Brain pericyte (primary cell): Measurements from ENCODE around the gene COL19A1.
A peak's percentile ranks its signal among the peaks of the same experiment; 100 is the strongest.
"Not testable (repeated sequence)": the region's sequence is repeated elsewhere in the genome, so short reads cannot be mapped to it uniquely, and the experiment has no call there.

Experiments used
- DNase-seq: peaks from one replicate; pipeline ENCODE4 v3.0.0-alpha.2; 2012; ENCODE audit warnings: low read depth, low spot score

COL19A1 gene

DNA sequence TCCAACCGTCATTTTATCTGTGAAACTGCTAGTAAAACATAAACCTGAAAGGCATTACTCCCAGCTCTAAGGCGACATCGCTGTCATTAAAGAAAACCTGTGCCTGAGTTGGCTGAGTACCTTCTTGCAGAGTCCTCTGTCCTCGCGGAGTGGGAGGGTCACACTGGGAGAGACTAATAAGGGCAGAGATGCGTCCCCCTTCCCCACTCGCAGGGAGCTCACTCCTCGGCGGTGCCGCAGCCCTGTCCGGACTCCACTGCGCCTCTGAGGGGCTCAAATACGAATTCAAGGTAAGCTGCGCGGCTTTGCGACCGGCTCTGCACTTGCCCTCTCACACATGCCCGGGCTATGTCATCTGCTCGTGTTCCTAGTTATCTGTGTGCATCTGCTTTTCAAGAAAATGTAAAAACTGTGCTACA, at the start of gene COL19A1:
COL19A1 (plus strand) TSS at position 206 of the 419 bp plus-strand sequence. CDS start 13,012 bp downstream, outside the sequence.
- no peak for DNase-seq

DNA sequence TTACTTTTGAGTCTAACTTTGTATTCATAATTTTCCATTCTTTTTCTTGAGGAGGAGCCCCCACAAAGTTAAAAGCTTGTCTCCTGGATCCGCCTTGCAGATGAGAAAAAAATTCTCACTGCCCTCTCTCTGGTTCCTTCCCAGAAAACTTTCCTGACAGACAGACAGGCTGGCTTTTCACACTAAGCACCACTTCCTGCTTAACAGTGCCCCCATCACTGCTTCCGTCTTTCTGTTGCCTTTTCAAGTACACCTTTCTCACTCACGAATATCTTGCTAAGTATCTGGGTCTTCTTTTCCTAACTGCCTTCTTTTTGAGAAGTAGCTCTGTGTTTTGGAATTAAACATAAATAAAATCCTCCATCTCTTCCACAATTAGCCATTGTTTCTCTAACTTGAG, 49.8 kb upstream of the COL19A1 start:
- no peak for DNase-seq

DNA sequence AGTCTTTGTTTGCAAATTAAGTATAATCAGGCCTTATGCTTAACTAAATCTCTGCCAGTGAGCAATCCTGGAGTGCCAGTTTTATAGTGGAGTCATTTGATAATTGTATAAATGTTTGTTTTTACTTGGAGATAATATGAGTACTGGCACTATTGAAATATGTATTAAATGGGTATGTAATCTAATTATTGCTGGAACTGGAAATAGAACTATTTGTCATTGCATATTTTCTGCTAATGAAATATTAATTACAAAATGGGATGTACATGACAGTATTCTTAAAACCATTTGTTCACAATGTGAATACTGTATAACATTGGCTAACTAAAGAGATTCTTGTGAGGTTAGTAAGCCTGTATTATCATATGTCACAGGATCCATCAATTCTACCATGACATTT, 49.0 kb upstream of the COL19A1 start:
- DNase-seq, result no peak

DNA sequence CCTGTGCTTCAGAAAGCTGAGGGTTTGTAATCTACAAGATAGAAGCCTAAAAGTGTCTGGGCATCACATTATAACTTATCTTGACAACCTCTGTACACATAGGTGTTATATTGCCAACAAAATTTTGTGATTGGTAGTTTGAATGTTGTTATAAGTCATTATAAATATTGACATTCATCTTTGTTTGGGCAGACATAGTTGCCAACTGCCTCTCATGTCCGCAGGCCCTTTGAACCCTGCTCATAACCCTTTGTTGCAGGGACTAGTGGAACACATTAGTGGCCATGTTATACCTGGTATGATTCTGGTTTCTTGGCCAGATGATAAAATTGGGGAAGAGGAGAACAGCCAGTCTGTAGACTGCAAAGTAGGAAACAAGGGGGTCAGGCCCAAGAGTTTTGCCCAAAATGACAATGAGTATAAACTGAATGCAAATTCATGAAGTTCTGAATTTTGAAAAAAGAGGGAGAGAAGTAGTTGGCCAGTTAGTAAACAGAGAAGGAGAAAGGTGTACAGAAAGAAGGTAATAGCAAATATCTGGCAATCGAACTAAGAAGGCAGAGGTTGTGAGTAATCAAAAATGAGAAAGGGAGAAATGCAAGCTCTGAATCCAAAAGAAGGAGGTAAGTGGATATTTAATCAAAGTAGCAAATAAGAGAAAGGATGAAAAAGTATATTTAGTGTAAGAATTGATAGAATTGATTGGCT, 48.0 kb upstream of the COL19A1 start:
- DNase-seq, result no peak

DNA sequence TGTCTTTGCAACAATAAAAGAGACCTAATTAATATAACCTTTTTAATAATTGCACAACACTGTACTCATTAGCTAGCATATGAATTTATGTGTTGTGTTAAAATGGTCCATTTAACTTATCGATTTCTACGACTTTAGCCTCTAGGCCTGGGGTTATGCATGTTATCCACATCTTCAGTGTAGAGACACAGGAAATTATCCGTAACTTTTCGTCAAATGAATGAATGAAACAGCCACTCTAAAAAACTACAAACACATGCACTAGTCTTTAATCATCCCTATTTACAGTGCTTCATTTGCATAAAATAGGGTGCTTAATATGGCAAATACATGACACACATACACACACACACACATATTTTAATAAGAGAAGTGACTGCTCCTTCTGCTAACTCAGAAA, 47.2 kb upstream of the COL19A1 start:
- DNase-seq, result no peak

DNA sequence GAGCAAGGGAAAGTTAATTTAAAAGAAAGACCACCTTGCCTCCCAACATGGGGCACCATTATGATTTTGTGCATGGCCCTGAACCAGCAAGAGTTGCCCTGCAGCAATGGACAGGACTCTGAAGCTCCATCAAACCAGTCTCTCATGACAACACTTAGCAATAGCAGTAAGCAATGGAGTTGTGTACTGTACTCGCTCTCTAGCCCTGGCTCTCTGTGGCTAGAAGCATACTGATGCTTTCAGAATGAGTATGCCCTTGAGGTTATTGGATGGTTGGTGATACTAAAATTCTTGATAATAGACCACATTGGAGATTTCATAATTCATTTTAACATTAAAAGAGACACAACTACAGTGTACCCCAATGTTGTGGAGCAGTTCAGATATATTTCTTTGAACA, 46.3 kb upstream of the COL19A1 start:
- no peak for DNase-seq

DNA sequence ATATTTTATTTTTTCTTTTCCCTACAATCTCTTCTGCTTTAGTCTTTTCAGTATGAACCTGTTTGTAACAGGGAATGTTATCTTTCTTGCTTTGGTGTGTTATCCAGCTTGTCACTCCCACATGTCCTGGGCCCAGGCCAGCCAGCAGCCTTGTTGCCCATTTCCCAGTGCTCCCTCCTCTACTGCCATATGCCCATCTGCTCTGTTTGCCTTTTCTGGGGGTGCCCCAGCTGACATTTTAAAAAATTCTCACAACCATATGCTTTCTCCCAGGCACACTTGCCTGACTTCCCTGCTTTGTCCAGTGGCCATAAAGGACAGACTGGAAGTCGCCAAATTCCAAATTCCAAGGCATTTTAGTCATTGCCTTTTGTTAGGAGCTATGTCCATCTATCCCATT, 45.9 kb upstream of the COL19A1 start:
- no peak for DNase-seq

DNA sequence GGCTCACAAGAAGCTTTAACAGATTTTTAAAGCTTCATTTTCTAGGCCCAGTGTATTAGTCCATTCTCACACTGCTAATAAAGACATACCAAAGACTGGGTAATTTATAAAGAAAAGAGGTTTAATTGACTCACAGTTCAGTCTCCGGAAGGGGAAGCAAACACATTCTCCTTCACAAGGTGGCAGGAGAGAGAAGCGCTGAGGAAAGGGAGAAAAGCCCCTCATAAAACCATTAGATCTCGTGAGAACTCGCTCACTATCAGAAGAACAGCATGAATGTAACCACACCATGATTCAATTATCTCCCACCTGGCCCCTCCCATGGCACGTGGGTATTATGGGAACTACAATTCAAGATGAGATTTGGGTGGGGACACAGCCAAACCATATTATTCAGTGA, 42.0 kb upstream of the COL19A1 start:
- DNase-seq, result not testable (repeated sequence)

DNA sequence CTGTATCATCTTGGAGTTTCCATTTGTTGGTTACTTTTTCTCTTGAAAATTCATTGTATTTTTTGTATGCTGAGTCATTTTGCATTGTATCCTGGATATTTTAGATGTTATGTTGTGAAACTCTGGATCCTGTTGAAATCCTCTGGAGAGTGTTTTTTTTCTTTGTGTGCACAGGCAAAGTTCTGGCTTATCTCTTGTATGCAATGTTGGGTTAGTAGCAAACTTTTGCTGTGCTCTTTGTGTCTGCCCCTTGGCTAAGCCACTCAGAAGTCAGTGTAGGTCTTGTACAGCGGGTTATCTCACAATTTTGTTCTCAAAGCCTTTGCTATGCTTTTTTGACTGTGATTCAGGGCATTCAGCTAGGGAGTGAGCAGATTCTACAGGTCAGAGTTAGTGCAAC, 40.5 kb upstream of the COL19A1 start:
- DNase-seq, result no peak

DNA sequence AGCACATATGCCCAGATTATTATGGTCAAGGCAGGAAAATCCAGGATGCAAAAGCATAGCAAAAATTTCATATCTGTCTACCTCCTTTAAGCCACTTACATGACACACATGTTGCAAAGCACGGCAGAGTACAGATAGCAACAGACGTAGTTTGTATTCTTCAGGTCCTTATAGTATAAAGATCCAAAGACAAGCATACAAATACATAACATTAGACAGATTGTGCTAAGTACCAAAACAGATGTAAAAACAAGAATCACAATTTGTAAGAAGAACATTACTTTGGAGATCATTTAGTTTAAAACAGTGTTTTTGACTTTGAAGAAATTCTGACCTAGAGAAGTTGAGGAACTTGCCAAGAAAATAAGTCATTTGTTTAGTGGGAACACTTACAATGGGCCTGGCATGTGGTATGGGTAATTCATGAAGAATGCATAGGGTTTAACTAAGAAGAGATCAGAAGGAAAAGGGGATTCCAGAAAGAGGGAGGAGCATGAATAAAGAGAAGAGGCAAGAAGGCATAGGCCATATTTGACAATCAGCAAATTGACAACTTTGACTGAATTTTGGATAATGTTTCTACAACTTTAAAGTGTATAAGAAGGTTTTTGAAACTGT, 39.0 kb upstream of the COL19A1 start:
- no peak for DNase-seq

DNA sequence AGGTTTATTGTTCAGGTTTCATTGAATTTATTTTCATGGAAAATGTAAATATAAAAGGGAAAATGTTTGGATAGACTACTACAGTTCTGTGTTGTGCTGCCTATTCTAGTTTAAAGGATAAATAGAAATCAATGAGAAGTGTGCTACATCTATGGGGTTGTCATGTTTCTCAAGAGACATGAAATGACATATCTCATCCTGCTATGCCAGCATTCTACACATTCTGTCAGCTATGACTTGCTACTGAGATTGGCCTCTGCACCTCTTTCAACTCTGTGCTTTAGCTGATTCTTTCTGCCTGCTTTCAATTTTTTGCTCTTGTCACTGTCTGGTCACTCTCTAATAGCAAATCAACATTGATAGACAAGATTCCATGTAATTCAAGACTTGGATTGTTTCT, 33.8 kb upstream of the COL19A1 start:
- DNase-seq, result no peak

DNA sequence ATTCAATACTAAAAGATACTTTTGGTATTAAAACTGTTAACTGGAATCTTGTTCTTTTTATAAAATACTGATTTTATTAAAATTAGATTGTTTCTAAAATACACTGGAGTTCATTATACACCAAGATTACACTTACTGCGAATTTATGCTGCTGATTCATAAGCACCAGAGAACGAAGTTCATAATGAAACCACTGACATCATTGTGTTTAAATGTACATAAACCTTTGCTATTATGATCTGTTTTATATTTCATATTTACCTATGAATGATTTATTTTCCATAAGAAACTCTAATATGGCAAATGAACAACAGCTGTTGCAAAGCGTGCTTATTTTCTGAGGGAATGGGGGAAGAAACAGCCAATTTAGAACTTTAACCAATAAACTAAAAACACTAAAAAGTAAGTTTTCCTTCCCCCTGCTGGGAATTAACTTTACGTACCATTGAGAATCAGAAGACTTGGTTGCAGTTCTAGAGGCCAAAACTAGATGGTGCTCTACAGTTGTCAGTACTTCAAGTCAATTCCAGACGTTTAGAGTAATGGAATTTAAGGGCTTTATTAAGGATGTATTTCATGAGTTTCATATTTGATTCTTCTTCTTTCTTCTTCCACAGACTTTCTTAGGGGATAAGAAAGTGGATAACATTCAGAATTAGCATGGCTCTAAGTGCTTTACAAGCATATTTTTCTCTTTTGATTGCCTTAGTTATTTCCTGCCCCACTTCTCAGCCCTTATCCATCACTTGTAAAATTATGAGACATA, 30.8 kb upstream of the COL19A1 start:
- peak; percentile 21 for DNase-seq

DNA sequence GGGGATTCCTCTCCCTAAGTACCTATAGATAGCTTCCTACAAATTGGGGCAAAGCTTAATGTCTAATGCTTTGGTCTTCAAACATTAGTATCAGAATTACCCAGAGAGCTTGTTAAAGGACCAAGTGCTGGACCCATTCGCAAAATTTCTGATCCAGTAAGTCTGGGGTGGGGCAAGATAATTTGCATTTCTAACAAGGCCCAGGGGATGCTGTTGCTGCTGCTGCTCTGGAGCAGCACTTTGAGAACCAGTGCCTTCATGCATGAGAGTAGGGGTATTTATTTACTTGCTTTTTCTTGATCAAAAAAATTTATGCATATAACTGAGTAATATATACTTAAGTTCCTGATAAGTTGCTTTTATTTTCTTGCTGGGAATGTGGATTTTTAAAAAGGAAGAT, 24.5 kb upstream of the COL19A1 start:
- no peak for DNase-seq

DNA sequence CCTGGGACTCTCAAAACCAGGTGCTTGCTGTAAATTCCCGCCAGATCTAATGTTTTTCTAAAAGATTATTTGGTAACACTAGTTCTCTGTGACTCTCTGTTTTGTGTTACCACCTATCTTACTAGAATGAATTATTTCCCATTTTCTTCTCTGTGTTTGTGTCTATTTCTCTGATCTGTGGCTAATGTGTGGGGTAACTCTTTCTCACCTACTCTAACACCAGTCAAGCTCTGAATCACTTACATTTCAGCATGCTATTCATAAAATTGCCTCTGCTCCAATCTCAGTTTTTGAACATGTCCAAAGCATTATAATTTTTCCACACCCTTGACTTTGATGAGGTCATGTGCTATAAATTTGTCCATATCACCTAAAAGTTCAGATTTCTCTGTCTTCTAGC, 23.2 kb upstream of the COL19A1 start:
- DNase-seq, result no peak

DNA sequence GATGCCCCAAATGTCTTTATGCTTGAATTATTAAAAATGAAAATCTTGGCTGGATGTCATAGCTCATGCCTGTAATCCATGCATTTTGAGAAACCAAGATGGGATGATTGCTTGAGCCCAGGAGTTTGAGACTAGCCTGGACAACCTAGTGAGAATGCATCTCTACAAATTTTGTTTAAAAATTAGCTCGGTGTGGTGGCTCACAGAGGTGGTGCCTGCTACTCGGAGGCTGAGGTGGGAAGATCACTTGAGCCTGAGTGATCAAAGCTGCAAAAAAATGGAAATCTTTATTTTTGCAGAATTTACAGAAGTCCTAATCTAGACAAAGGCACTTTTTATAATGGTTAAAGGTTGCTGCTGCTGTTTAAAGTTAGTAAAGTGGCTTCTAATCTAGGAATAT, 20.0 kb upstream of the COL19A1 start:
- no peak for DNase-seq

DNA sequence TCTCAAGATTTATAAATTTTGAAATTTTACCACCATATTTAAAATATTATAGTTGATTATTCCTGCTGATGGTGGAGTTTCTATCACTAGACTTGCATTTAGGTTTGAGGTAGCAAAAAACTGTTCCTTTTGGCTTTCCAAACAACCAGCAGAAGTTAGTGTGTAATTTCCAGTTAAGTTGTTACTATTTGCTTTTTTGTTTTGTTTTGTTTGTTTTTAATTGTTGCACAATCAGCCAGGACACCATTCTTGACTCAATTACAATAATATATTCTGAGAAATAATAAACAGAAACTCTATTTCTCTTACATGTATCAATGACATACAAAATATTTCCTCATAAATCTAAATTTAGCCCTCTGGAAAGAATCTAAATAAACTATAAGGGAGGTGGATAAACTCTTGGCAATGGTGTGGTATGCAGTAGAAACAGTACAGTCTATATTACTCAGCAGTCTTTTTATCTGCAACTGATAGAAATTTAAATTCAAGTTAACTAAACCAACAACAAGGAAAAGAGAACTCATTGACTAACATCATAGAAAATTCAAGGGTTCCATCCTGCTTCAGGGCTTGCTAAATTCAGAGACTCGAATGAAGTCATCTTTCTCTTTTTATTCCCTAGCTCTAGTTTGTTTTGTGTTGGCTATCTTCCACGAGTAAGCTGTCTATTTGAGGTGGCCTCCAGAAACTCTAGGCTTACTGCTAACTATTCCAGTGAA, 19.4 kb upstream of the COL19A1 start:
- no peak for DNase-seq

DNA sequence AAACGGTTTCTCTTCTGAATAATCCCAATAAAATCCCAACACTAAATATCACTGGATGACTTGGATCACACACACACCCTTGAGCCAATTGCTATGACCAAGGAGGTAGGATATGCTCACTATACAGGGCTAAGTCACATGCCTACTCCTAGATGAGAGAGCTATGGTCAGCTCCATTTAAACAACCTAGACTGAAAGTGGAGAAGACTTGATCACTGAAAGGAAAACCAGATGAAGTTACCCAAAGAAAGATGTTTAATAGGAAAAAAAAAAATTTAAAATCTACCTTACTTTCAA, 18.9 kb upstream of the COL19A1 start:
- no peak for DNase-seq

DNA sequence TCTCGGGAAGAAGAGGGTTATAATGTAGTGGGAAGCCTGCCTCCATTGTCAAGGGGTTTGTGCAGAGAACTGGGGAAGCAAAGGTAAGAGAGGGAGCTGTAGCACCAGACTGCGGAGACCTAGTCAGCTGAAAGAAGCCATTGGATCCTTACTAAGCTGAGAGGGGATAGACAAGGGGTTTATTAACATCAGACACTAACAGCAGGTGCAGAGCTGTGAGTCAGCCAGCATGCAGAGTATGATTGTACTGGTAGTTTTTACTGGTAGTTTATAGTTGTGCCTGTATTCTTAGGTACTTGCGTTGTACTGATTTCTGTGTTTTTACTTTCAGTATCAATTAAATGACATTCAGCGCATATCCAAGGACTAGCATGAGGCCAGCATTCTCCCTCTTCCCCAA, 17.8 kb upstream of the COL19A1 start:
- no peak for DNase-seq

DNA sequence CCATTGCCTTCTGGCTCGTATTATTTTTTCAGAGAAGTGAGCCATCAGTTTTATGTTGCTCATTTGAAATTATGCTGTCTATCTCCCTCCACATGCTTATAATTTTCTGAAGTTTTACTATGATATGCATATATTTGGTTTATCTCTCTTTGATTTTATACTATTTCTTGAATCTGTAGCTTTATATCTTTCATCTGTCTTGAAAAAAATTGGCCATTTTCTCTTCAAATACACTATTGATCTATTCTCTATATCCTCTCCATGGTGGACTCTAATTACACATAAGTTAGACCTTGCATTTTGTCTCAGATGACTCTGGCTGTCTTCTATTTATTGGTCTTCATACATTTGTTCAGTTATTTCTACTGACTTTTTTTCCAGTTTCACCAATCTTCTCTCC, 13.7 kb upstream of the COL19A1 start:
- no peak for DNase-seq

DNA sequence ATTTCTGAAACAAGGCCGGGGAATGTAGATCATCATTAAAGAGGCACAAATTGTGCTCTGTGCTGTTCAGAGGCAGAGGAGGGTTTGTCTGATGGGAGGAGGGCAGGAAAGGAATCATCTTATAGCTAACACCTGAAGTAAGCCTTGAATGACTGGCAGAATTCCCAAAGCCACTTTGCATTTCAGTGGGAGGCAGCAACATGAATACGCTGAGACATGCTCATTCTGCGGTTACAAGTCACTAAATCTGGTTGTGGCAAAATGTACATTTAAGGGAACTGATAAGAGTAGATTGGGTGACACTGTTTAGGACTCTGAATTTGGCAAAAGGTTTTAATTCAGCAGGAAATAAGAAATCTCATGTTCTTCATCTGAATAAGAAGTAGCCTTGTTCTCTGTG, 4.4 kb upstream of the COL19A1 start:
- no peak for DNase-seq

DNA sequence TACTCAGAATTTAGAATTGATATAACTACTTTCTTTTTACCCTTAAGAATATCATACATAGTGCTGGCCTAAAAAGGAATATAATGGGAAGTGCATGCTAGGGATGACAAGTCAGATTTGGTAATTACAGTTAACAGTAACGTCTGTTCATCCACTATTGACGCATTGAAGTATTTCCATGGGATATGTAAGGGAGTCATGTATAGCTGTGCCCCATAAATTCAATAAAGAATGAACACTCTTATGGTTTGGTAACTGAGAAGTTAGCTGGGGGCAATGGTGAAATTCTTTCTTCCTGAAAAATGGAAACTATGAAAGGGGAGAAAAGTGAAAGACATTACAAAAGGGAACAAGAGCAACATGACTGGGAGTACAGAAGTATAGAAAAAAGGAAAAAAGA, 2.6 kb upstream of the COL19A1 start:
- DNase-seq, result no peak

DNA sequence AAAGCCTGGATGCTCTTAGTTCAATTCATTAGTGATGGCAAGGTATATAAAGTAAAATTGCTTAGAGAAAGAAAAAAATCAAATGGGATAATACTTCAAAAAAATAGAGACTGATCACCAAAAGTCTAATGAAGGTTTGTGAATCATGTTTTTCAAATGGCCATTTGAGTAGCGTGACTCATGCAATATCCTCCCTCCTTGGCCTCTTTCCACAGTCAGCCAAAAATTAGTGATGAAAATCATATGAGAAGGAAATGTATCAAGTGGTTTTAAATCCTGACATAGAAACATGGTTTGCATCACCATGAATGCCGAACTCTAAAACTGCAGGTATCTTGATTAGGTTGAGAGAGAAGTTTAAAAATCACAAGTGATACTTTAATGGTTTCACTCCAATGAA, 1.2 kb upstream of the COL19A1 start:
- no peak for DNase-seq
